GM12874 (cell line): ENCODE measurements around the gene LINGO1.

Experiments
- CTCF ChIP-seq: IDR thresholded peaks from 2 replicates; pipeline ENCODE4 v1.5.1; 2011; ENCODE audit warnings: low read depth, mild to moderate bottlenecking, control low read depth, low read length, moderate library complexity; ENCODE audit not compliant: insufficient read depth

LINGO1 gene

GRCh38 chr15:77571181-77571580 lies 61.5 kb downstream of the LINGO1 start:
- no peak for TF ChIP-seq CTCF

GRCh38 chr15:77569729-77570125 lies 63.0 kb downstream of the LINGO1 start:
- TF ChIP-seq CTCF, result no peak

GRCh38 chr15:77568973-77569728 lies 63.6 kb downstream of the LINGO1 start:
- TF ChIP-seq CTCF, result no peak

- TF ChIP-seq CTCF, result no peak
Measured at GRCh38 chr15:77568014-77568972, 64.4 kb downstream of the LINGO1 start.

GRCh38 chr15:77567202-77567601 lies 65.5 kb downstream of the LINGO1 start:
- no peak for TF ChIP-seq CTCF

- TF ChIP-seq CTCF, result no peak
Measured at GRCh38 chr15:77566092-77566491, 66.6 kb downstream of the LINGO1 start.

- TF ChIP-seq CTCF, result no peak
Measured at GRCh38 chr15:77565378-77565915, 67.3 kb downstream of the LINGO1 start.
